ENCODE measurements around the gene JAK1. TPM values are rescaled to one million over a fixed set of nuclear protein-coding genes. Genes with fewer than 3 reads are reported as not detected.

Gene JAK1
- total and polyA plus RNA-seq, 9 of the 15 experiments (the other 6 are each of a cell fraction or from before 2014, with no cell fraction given): 9.7 to 44.1 (median 42.5) TPM

GRCh38 chr1:65001231-65001792 is 35.0 kb upstream of the JAK1 start (continued):
- TF ChIP-seq ZBTB43 (CRISPR knock-in tag; IDR thresholded peaks at IDR 0.05): no peak
- no peak for TF ChIP-seq IRF2 (CRISPR knock-in tag; IDR thresholded peaks at IDR 0.05)
- TF ChIP-seq ZBTB7A (IDR thresholded peaks at IDR 0.05; ENCODE audit: borderline replicate concordance, control insufficient read depth, low read depth, low read length): no peak; the same call in 1 of the 2 replicates
- TF ChIP-seq MAFF (IDR thresholded peaks at IDR 0.05; ENCODE audit: low read length): no peak
- no peak for TF ChIP-seq MYNN (IDR thresholded peaks at IDR 0.05)
- no peak for TF ChIP-seq MYNN (CRISPR knock-in tag; IDR thresholded peaks at IDR 0.05)
- TF ChIP-seq ZNF184 (CRISPR knock-in tag; IDR thresholded peaks at IDR 0.05): no peak
- TF ChIP-seq GATAD2A (IDR thresholded peaks at IDR 0.05): no peak
- no peak for TF ChIP-seq ZBTB1 (CRISPR knock-in tag; IDR thresholded peaks at IDR 0.05; ENCODE audit: borderline replicate concordance, low read depth)
- TF ChIP-seq RAD51 (IDR thresholded peaks at IDR 0.05; ENCODE audit: borderline replicate concordance, low read depth): no peak
- no peak for TF ChIP-seq FOXJ3 (CRISPR knock-in tag; IDR thresholded peaks at IDR 0.05)
- TF ChIP-seq ZNF695 (CRISPR knock-in tag; IDR thresholded peaks at IDR 0.05): no peak
- peak; percentile 47; the same call in 1 of the 2 replicates for TF ChIP-seq PKNOX1 (IDR thresholded peaks at IDR 0.05)
- TF ChIP-seq ZHX1 (conservative IDR thresholded peaks at IDR 0.05; ENCODE audit: low read length): no peak
- peak; percentile 38; the same call in 1 of the 2 replicates for TF ChIP-seq HDAC2 (IDR thresholded peaks at IDR 0.05)
- no peak for TF ChIP-seq CTCFL (IDR thresholded peaks at IDR 0.05; ENCODE audit: borderline replicate concordance, insufficient read depth, low read depth, low read length, poor library complexity, severe bottlenecking)
- TF ChIP-seq FOXK1 (CRISPR knock-in tag; IDR thresholded peaks at IDR 0.05; ENCODE audit: borderline replicate concordance): no peak
- no peak for TF ChIP-seq RBM17 (IDR thresholded peaks at IDR 0.05; ENCODE audit: borderline replicate concordance, low read depth, low read length)
- no peak for TF ChIP-seq ZC3H4 (CRISPR knock-in tag; IDR thresholded peaks at IDR 0.05; ENCODE audit: borderline replicate concordance)
- no peak for TF ChIP-seq HNRNPK (IDR thresholded peaks at IDR 0.05; ENCODE audit: low read depth, low read length, poor library complexity, severe bottlenecking)
- no peak for TF ChIP-seq SPI1 (IDR thresholded peaks at IDR 0.05; ENCODE audit: borderline replicate concordance, low read depth, low read length)
- no peak for TF ChIP-seq CREB1 (IDR thresholded peaks at IDR 0.05)
- no peak for TF ChIP-seq CREB1 (CRISPR knock-in tag; IDR thresholded peaks at IDR 0.05)

Measured in K562 (cell line).